Measurements from ENCODE around the gene TENM4.

Gene TENM4

DNA sequence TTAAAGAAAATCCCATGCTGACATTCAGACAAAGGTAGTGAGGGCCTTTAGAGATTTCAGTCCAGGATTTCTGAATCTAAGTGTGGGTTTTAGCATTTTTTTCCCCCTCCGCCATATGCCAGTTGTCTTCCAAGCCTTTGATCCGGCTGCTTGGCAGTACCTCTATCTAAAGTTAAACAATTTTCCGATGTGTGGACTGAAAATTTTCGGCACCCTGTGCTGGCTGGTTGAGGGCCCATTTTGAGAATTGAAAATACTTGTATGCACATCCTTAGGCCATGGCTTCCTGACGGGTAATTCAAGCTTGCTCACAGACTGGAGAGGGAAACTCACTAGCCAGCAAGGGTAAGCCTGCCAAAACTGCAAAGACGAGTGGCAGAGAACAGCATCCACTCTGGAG lies 734.3 kb downstream of the TENM4 start:
- TF ChIP-seq CTCF (IDR thresholded peaks at IDR 0.05; ENCODE audit: low read depth, low read length), result no peak

DNA sequence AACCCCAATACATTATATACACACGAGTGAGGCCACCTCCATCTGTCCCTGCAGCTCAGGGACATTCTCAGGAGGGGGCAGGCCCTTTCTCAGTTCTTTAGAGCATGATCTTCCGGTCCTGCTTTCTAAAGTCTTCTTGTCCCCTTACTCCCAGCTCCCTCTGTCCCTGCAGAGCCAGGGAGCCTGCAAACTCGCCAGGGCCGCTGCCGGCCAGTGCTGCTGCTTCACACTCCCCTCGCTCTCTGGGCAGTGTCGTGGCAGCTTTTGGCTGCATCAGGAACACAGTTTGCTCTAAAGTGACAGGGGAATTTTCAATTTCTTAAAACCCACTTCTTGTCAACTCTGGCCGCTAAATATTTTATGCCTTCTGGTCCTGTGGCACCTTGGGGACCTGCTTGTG lies 736.0 kb downstream of the TENM4 start:
- no peak for DNase-seq (ENCODE audit: extremely low read depth, low read depth)
- no peak for TF ChIP-seq CTCF (IDR thresholded peaks at IDR 0.05; ENCODE audit: low read depth, low read length)

More for the DNA sequence above, 734.3 kb downstream of the TENM4 start:
- no peak for DNase-seq (ENCODE audit: extremely low read depth, low read depth)

- no peak for DNase-seq (ENCODE audit: extremely low read depth, low read depth)
- TF ChIP-seq CTCF (IDR thresholded peaks at IDR 0.05; ENCODE audit: low read depth, low read length), result no peak
Measured at GRCh38 chr11:78699609-78700135, 741.2 kb downstream of the TENM4 start.

- no peak for TF ChIP-seq CTCF (IDR thresholded peaks at IDR 0.05; ENCODE audit: low read depth, low read length)
- DNase-seq (ENCODE audit: extremely low read depth, low read depth), result no peak
Measured at GRCh38 chr11:78698612-78699011, 742.2 kb downstream of the TENM4 start.

DNA sequence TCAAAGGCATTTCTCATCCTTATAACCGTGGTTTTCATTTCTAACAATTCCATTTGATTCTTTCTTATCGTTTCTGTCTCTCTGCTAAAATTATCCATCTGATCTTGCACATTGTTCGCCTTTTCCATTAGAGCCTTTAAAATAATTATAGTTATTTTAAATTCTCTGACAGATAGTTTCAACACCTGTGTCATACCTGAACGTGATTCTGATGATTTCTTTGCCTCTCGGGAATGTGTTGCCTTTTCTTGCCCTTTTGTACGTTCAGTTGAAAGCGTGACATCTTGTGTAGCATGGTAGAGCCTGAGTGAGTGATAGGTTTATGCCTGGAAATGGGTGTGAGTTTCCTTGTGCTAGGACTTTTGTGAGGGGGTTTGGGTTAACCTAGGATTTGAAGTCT lies 744.7 kb downstream of the TENM4 start:
- TF ChIP-seq CTCF (IDR thresholded peaks at IDR 0.05; ENCODE audit: low read depth, low read length), result no peak
- no peak for DNase-seq (ENCODE audit: extremely low read depth, low read depth)

DNA sequence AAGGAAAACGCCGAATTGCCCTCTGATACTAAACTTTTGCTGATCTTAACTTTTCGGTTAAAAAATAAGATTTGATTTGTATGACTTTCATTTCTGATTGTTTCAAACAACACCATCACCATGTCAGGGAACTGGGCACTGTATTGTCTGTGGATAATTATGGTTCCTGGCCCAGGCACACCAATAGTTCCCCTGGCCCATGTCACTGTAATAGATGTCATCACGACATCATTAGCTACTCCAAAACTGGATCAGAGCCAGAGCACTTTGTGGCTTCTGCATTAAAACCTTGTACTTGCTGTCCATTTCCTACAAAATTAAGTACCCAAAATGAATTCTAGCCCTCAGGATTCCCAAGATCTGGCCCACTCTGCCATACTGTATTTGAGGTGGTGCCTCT lies 746.7 kb downstream of the TENM4 start:
- DNase-seq (ENCODE audit: extremely low read depth, low read depth), result no peak
- no peak for TF ChIP-seq CTCF (IDR thresholded peaks at IDR 0.05; ENCODE audit: low read depth, low read length)

- TF ChIP-seq CTCF (IDR thresholded peaks at IDR 0.05; ENCODE audit: low read depth, low read length), result no peak
- DNase-seq (ENCODE audit: extremely low read depth, low read depth), result no peak
Measured at GRCh38 chr11:78691215-78691614, 749.6 kb downstream of the TENM4 start.

Data from AG09319 (cell line).